Panc1 (cell line): Measurements from ENCODE around the gene CTTNBP2. TPM values are rescaled to one million over a fixed set of nuclear protein-coding genes. Genes with fewer than 3 reads are reported as not detected.

ENCODE experiments used
- ATAC-seq: fragments of 200-7000 bp; cut with Tn5 transposase; 2 replicates; pipeline ENCODE4 v1.9.1; 2020; ENCODE audit warnings: mild to moderate bottlenecking, moderate library complexity
- BruUV-seq: library from RNA; stranded (reverse); fragments of 400-500 nt; replicated peaks from 2 replicates; lab custom pipeline; 2021; lab: Mats Ljungman, UMichigan
- CTCF ChIA-PET: fragments of 300-600 bp; sonication (Branson Sonifier 250); formaldehyde crosslinking; loops from one replicate; lab custom pipeline; 2022; ENCODE audit warnings: antibody characterized with exemption; lab: Charles Lee
- POLR2A ChIA-PET: fragments of 300-600 bp; sonication (Branson Sonifier 250); formaldehyde crosslinking; loops from one replicate; lab custom pipeline; 2022; ENCODE audit warnings: antibody characterized with exemption; lab: Charles Lee
- DNase-seq: peaks from one replicate; pipeline ENCODE4 v3.0.0-alpha.2; 2010; ENCODE audit warnings: low read depth, low spot score
- H3K27ac ChIP-seq: 2 replicates; pipeline ENCODE4 v1.5.1; 2011; ENCODE audit warnings: mild to moderate bottlenecking, low read length, inconsistent platforms
- H3K27me3 ChIP-seq: fragments of 200-500 bp; sonication (Bioruptor generic); 2 replicates; pipeline ENCODE4 v1.6.0; 2014; ENCODE audit warnings: low read length, inconsistent platforms; ENCODE audit not compliant: control insufficient read depth, insufficient read depth
- H3K36me3 ChIP-seq: fragments of 200-500 bp; sonication (Bioruptor generic); 2 replicates; pipeline ENCODE4 v1.5.1; 2014; ENCODE audit warnings: inconsistent platforms, mild to moderate bottlenecking, low read length, moderate library complexity; ENCODE audit not compliant: control insufficient read depth, insufficient read depth
- H3K4me1 ChIP-seq: 2 replicates; pipeline ENCODE4 v1.5.1; 2011; ENCODE audit warnings: inconsistent platforms, mild to moderate bottlenecking, low read length, moderate library complexity; ENCODE audit not compliant: control insufficient read depth, insufficient read depth
- H3K4me3 ChIP-seq, 2 experiments: 2 replicates each; pipeline ENCODE4 v1.5.1; 2011 to 2012; ENCODE audit warnings: low read depth in 2 of 2, low read length in 2 of 2, mild to moderate bottlenecking in 2 of 2, inconsistent platforms in 1 of 2, moderate library complexity in 1 of 2
- H3K9me3 ChIP-seq: fragments of 200-500 bp; sonication (Bioruptor generic); 2 replicates; pipeline ENCODE4 v1.5.1; 2014; ENCODE audit warnings: low read depth, mild to moderate bottlenecking, inconsistent platforms, low read length, moderate library complexity; ENCODE audit not compliant: control insufficient read depth, insufficient read depth
- CTCF ChIP-seq: fragments of 450-650 bp; IDR thresholded peaks from 2 replicates; pipeline ENCODE4 v1.5.1; 2017; ENCODE audit warnings: mild to moderate bottlenecking
- POLR2AphosphoS5 ChIP-seq: IDR thresholded peaks from 2 replicates; pipeline ENCODE4 v1.6.1; 2012; ENCODE audit warnings: mild to moderate bottlenecking, low read depth, low read length, moderate library complexity
- REST ChIP-seq, 2 experiments: IDR thresholded peaks; 2 replicates each; pipeline ENCODE4 v1.6.1; 2011 to 2012; ENCODE audit warnings: low read depth in 2 of 2, control low read depth in 1 of 2, low read length in 1 of 2, mild to moderate bottlenecking in 1 of 2, moderate library complexity in 1 of 2; ENCODE audit not compliant: insufficient read depth in 1 of 2
- SIN3A ChIP-seq: IDR thresholded peaks from 2 replicates; pipeline ENCODE4 v1.6.1; 2012; ENCODE audit warnings: low read depth, mild to moderate bottlenecking, low read length, moderate library complexity, borderline replicate concordance; ENCODE audit not compliant: insufficient read depth
- TCF7L2 ChIP-seq: IDR thresholded peaks from 2 replicates; pipeline ENCODE4 v1.6.1; 2011; ENCODE audit warnings: mild to moderate bottlenecking, low read depth, low read length, inconsistent platforms
- in situ Hi-C: cut with HindIII; loops from 2 replicates; pipeline ENCODE4 v1.10.0; 2016; ENCODE audit warnings: low sequenced_read_pairs, low pct_unique_long_range_greater_than_20kb
- intact Hi-C: fragments of 100-400 bp; cut with micrococcal nuclease; formaldehyde crosslinking; loops from one replicate; pipeline ENCODE4 v1.10.0; 2022; ENCODE audit not compliant: unreplicated experiment
- total RNA-seq: library from RNA; stranded (reverse); gene quantifications from one replicate; pipeline ENCODE4 v1.2.1, GENCODE V29; 2021; ENCODE audit not compliant: unreplicated experiment

CTTNBP2 gene
- total RNA-seq, 1 experiment from 2014 or later = 1.0 TPM

GRCh38 chr7:117728890-117729624 lies 144.2 kb downstream of the CTTNBP2 start:
- POLR2A ChIA-PET = no interaction called here

GRCh38 chr7:117724898-117725297 lies 148.3 kb downstream of the CTTNBP2 start:
- intact Hi-C loops (no loop called here), in situ Hi-C loops (no loop called here)
- TF ChIP-seq SIN3A = no peak
- no peak for TF ChIP-seq CTCF
- TF ChIP-seq POLR2AphosphoS5 = no peak
- no peak for TF ChIP-seq REST (IDR thresholded peaks at IDR 0.05; ENCODE audit: insufficient read depth in 1 of 2, low read depth in 2 of 2, low read length in 1 of 2)
- Histone ChIP-seq H3K4me1 (no peaks in the 10 kb centered on the region), H3K36me3 (no peaks in the 10 kb centered on the region), H3K27ac (no peak overlapping the region), H3K27me3 (peaks cover 7% of the 10 kb centered on the region), H3K4me3 (no peak overlapping the region), H3K9me3 (no peaks in the 10 kb centered on the region)
- CTCF ChIA-PET = no interaction called here
- no TSS peak for BruUV-seq
- POLR2A ChIA-PET = interaction anchor here (0.7 kb wide), 1 partner anchor 19 kb away, joined by 6 read pairs; no protein-coding TSS in a partner anchor
- ATAC-seq = no peak
- no peak for DNase-seq

More at GRCh38 chr7:117728890-117729624, 144.2 kb downstream of the CTTNBP2 start:
- no TSS peak for BruUV-seq
- ATAC-seq (no peak), DNase-seq (no peak)
- intact Hi-C loops (no loop called here), in situ Hi-C loops (no loop called here)
- Histone ChIP-seq H3K4me3 (no peak overlapping the region), H3K4me1 (no peaks in the 10 kb centered on the region), H3K9me3 (no peaks in the 10 kb centered on the region), H3K27ac (no peak overlapping the region), H3K27me3 (peaks cover 7% of the 10 kb centered on the region), H3K36me3 (no peaks in the 10 kb centered on the region)
- CTCF ChIA-PET = no interaction called here
- TF ChIP-seq REST (IDR thresholded peaks at IDR 0.05; ENCODE audit: insufficient read depth in 1 of 2, low read depth in 2 of 2, low read length in 1 of 2) (no peak), SIN3A (no peak), CTCF (no peak), TCF7L2 (no peak), POLR2AphosphoS5 (no peak)
